GM23338 (cell line): Measurements from ENCODE around the gene LDLRAD3.

ENCODE experiments used
- CTCF ChIP-seq, 2 experiments: fragments of 200-600 bp in 1 of 2; sonication (generic) in 1 of 2; conservative IDR thresholded peaks; 2 replicates each; pipeline versions ENCODE4 v1.5.1 to v1.6.1; 2016 to 2017; ENCODE audit warnings: antibody characterized with exemption in 2 of 2, low read depth in 2 of 2, mild to moderate bottlenecking in 2 of 2, moderate library complexity in 1 of 2
- EZH2 ChIP-seq: fragments of 200-600 bp; sonication (generic); IDR thresholded peaks from one replicate; pipeline ENCODE4 v1.8.0; 2017; ENCODE audit warnings: antibody characterized with exemption, mild to moderate bottlenecking, low read depth; ENCODE audit not compliant: unreplicated experiment
- EZH2phosphoT487 ChIP-seq: fragments of 200-600 bp; sonication (generic); IDR thresholded peaks from one replicate; pipeline ENCODE4 v1.8.1; 2018; ENCODE audit warnings: antibody characterized with exemption; ENCODE audit not compliant: unreplicated experiment
- POLR2AphosphoS5 ChIP-seq: IDR thresholded peaks from 2 replicates; pipeline ENCODE4 v1.6.1; 2016; ENCODE audit warnings: antibody characterized with exemption, low read depth

GRCh38 chr11:36086366-36086765 is 142.5 kb downstream of the LDLRAD3 start:
- TF ChIP-seq CTCF (conservative IDR thresholded peaks at IDR 0.05; ENCODE audit: low read depth in 2 of 2) = no peak
- TF ChIP-seq POLR2AphosphoS5 = no peak
- TF ChIP-seq EZH2 = no peak
- no peak for TF ChIP-seq EZH2phosphoT487
